Peyer's patch (tissue), 4 donors: ENCODE data around the gene GJB5. TPM values are rescaled to one million over a fixed set of nuclear protein-coding genes. Genes with fewer than 3 reads are reported as not detected.
"Not testable (repeated sequence)": the region's sequence is repeated elsewhere in the genome, so short reads cannot be mapped to it uniquely, and the experiment has no call there.

Experiments used
- DNase-seq, 3 donors: peaks; one replicate each; pipeline ENCODE4 v3.0.0-alpha.2; 2017 to 2019
- H3K27ac ChIP-seq, 4 donors: fragments of 200-600 bp; sonication (generic); one replicate each; pipeline ENCODE4 v1.5.1; 2016 to 2019
- H3K27me3 ChIP-seq, 2 donors: fragments of 200-600 bp; sonication (generic); one replicate each; pipeline ENCODE4 v1.5.1; 2019
- H3K36me3 ChIP-seq, 3 donors: fragments of 200-600 bp; sonication (generic); one replicate each; pipeline ENCODE4 v1.5.1; 2016 to 2019
- H3K4me1 ChIP-seq, 4 donors: fragments of 200-600 bp; sonication (generic); one replicate each; pipeline ENCODE4 v1.5.1; 2016 to 2019
- H3K4me3 ChIP-seq, 4 donors: fragments of 200-600 bp; sonication (generic); 1 replicate in 3 of 4; 2 replicates in 1 of 4; pipeline ENCODE4 v1.5.1; 2016 to 2019; ENCODE audit warnings: mild to moderate bottlenecking in 1 of 4
- H3K9me3 ChIP-seq, 4 donors: fragments of 200-600 bp; sonication (generic); one replicate each; pipeline ENCODE4 v1.5.1; 2016 to 2019; ENCODE audit warnings: mild to moderate bottlenecking in 1 of 4
- CTCF ChIP-seq, 6 experiments: fragments of 450-650 bp in 4 of 6; fragments of 200-600 bp in 2 of 6; sonication (generic) in 1 of 6; IDR thresholded peaks; one replicate each; pipeline ENCODE4 v1.5.1; 2017 to 2019; ENCODE audit warnings: antibody characterized with exemption in 6 of 6, mild to moderate bottlenecking in 3 of 6, moderate library complexity in 1 of 6
- POLR2A ChIP-seq, 2 donors: fragments of 450-650 bp; IDR thresholded peaks; one replicate each; pipeline ENCODE4 v1.5.1; 2017; ENCODE audit warnings: antibody characterized with exemption in 2 of 2, mild to moderate bottlenecking in 2 of 2, moderate library complexity in 2 of 2
- total RNA-seq, 4 donors: library from RNA; depleted of rRNA; stranded (reverse); fragments of >200 nt; gene quantifications; one replicate each; pipeline ENCODE4 v1.1.0, GENCODE V29; 2016

The GJB5 gene
- total RNA-seq, 4 donors from 2014 or later = not detected

- Histone ChIP-seq H3K27ac (no peak overlapping the region), H3K9me3 (no peaks in the 10 kb centered on the region), H3K36me3 (no peaks in the 10 kb centered on the region), H3K4me3 (no peak overlapping the region), H3K4me1 (no peaks in the 10 kb centered on the region), H3K27me3 (no peaks in the 10 kb centered on the region)
- DNase-seq = no peak
- TF ChIP-seq CTCF (IDR thresholded peaks at IDR 0.05) (no peak), POLR2A (IDR thresholded peaks at IDR 0.05) (no peak)
These were observed 33.0 kb upstream of the GJB5 start for GRCh38 chr1:34721646-34722355.

GRCh38 chr1:34726861-34727260 lies 28.0 kb upstream of the GJB5 start:
- Histone ChIP-seq H3K27me3 (no peaks in the 10 kb centered on the region), H3K4me1 (no peaks in the 10 kb centered on the region), H3K36me3 (no peaks in the 10 kb centered on the region), H3K27ac (no peak overlapping the region), H3K9me3 (no peaks in the 10 kb centered on the region), H3K4me3 (no peak overlapping the region)
- TF ChIP-seq POLR2A (IDR thresholded peaks at IDR 0.05) (no peak), CTCF (IDR thresholded peaks at IDR 0.05) (no peak)
- no peak for DNase-seq

GRCh38 chr1:34730485-34730884 lies 24.4 kb upstream of the GJB5 start:
- no peak for DNase-seq
- Histone ChIP-seq H3K27ac (no peak overlapping the region), H3K27me3 (no peaks in the 10 kb centered on the region), H3K36me3 (no peaks in the 10 kb centered on the region), H3K9me3 (no peaks in the 10 kb centered on the region), H3K4me1 (no peaks in the 10 kb centered on the region), H3K4me3 (no peak overlapping the region)
- TF ChIP-seq POLR2A (IDR thresholded peaks at IDR 0.05) (no peak), CTCF (IDR thresholded peaks at IDR 0.05) (no peak)

- DNase-seq, H3K4me3 ChIP-seq, H3K4me1 ChIP-seq, H3K27me3 ChIP-seq, H3K27ac ChIP-seq, H3K9me3 ChIP-seq, H3K36me3 ChIP-seq: not testable (repeated sequence)
These were observed 22.0 kb upstream of the GJB5 start for GRCh38 chr1:34732831-34733230.

- no peak overlapping the region for H3K4me3 ChIP-seq
- H3K27me3 ChIP-seq = no peaks in the 10 kb centered on the region
- H3K4me1 ChIP-seq = no peaks in the 10 kb centered on the region
- H3K36me3 ChIP-seq = no peaks in the 10 kb centered on the region
- no peak for TF ChIP-seq CTCF (IDR thresholded peaks at IDR 0.05)
- TF ChIP-seq POLR2A (IDR thresholded peaks at IDR 0.05) = no peak
- H3K27ac ChIP-seq = no peak overlapping the region
- no peaks in the 10 kb centered on the region for H3K9me3 ChIP-seq
- no peak for DNase-seq
These were observed 18.2 kb upstream of the GJB5 start for GRCh38 chr1:34736692-34737091.

GRCh38 chr1:34737236-34737635 lies 17.6 kb upstream of the GJB5 start:
- not testable (repeated sequence) for DNase-seq, H3K27me3 ChIP-seq, H3K4me1 ChIP-seq, H3K9me3 ChIP-seq, H3K36me3 ChIP-seq, H3K4me3 ChIP-seq, H3K27ac ChIP-seq

- H3K4me1 ChIP-seq = peaks cover 0 to 6% (median 0%) of the 10 kb centered on the region in 4 donors
- no peaks in the 10 kb centered on the region for H3K36me3 ChIP-seq
- no peak overlapping the region for H3K4me3 ChIP-seq
- DNase-seq = no peak
- no peaks in the 10 kb centered on the region for H3K9me3 ChIP-seq
- no peaks in the 10 kb centered on the region for H3K27me3 ChIP-seq
- no peak overlapping the region for H3K27ac ChIP-seq
- TF ChIP-seq POLR2A (IDR thresholded peaks at IDR 0.05) (no peak), CTCF (IDR thresholded peaks at IDR 0.05) (no peak)
These were observed 15.2 kb upstream of the GJB5 start for GRCh38 chr1:34739613-34740012.
